Bone marrow (tissue), 2 donors: ENCODE data around the gene KANSL2.
"Not testable (repeated sequence)": the region's sequence is repeated elsewhere in the genome, so short reads cannot be mapped to it uniquely, and the experiment has no call there.

Source experiments
- DNase-seq, 2 donors: peaks; one replicate each; lab custom pipeline; 2025; lab: John Stamatoyannopoulos, UW

KANSL2 gene

GRCh38 chr12:48681710-48682532, at the start of gene KANSL2:
Gene KANSL2, minus strand, starts transcription at chr12:48682238. Its CDS starts 606 bp downstream, at chr12:48681632.
- peak; percentile 94 to 97 for DNase-seq

DNA sequence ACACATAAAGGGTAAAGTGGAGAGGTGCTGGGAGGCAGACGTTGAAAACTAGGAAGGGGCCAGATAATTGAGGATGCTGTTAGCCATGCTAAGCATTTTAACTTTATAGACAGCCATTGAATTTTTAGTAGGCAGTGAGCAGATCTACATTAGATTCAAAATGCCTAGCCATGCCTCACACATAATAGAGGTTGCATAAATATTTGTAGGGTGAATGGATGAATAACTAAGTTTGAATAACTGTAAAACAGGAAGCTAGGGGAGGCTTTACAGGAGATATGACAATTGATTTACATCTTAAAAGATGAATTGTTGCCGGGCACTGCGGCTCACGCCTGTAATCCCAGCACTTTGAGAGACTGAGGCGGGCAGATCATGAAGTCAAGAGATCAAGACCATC, 46.8 kb upstream of the KANSL2 start:
- no peak for DNase-seq

GRCh38 chr12:48720737-48721136, 38.7 kb upstream of the KANSL2 start:
- not testable (repeated sequence) for DNase-seq

DNA sequence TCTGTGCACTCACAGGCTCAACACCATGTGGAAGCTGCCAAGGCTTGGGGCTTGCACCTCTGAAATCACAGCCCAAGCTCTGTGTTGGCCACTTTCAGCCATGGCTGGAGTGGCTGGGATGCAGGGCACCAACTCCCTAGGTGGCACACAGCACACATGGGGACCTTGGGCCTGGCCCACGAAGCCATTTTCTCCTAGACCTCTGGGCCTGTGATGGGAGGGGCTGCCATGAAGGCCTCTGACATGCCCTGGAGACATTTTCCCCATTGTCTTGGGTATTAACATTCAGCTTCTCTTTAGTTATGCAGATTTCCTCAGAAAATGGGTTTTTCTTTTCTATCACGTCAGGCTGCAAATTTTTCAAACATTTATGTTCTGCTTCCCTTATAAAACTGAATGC, 38.1 kb upstream of the KANSL2 start:
- DNase-seq: not testable (repeated sequence)

GRCh38 chr12:48719002-48719401, 37.0 kb upstream of the KANSL2 start:
- not testable (repeated sequence) for DNase-seq

- DNase-seq: no peak
Measured at GRCh38 chr12:48717252-48717695, 35.2 kb upstream of the KANSL2 start.

DNA sequence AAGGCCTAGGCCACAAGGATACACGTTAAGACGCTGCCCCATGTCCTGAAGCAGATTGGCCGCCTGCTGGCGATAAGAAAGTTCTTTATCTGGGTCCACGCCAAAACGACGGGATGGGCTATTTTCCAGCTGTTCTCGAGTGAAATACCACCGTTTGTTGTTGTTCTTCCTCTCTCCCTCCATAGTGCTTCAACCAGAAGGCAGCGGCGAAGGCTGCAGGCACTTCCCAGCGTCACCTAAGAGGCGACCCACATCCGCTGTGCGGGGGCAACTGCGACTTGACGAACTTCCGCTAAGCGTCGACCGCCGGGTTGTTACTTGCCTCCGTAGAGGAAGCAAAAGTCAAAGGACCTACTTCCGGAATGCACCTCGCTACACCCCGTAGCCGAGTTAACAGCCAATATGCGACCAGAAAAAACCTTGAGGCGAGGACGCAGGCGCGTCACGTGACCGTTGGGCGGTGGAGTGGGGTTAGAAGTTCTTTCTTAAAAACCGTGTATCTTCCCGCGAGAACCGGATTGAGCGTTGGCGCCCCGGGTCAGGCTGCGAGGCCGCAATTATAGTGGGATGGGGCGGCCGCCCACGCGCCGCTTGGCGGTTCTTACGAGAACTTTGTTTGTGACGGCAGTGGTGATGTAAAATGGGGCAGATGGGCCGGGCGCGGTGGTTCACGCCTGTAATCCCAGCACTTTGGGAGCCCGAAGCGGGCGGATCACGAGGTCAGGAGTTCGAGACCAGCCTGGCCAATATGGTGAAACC, 34.6 kb upstream of the KANSL2 start, which contains the start of gene CCNT1:
CCNT1 (minus strand) TSS at position 215 of the 759 bp plus-strand sequence; CDS start at position 183, 32 bp downstream.
- DNase-seq: peak; percentile 96 to 99

DNA sequence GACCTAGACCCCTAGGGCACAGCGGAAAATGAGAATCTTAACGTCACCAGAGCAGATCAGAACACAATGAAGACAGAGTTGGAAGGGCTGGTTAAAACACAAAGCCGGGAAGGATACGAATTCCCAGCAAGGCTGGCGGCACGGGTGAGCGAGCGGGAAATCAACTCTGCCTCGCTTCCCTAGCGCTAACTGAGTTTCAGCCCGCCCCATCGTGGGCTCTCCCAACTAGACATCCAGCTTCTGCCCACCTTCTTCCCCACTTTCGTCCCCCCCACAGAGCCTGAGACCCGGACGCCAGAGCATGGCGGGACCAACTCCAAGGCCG, 34.1 kb upstream of the KANSL2 start:
- no peak for DNase-seq

DNA sequence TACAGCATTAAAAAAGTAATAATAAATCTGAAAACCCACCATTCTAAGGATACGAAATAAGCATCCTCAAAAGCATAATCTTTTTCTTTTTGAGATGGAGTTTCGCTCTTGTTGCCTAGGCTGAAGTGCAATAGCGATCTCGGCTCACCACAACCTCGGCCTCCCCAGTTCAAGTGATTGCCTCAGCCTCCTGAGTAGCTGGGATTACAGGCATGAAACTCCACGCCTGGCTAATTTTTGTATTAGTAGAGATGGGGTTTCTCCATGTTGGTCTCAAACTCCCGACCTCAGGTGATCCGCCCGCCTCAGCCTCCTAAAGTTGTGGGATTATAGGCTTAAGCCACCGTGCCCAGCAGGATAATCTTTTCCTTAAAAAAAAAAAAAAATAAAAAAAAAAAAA, 30.2 kb upstream of the KANSL2 start:
- no peak for DNase-seq

GRCh38 chr12:48698822-48699221, 16.8 kb upstream of the KANSL2 start:
- not testable (repeated sequence) for DNase-seq

DNA sequence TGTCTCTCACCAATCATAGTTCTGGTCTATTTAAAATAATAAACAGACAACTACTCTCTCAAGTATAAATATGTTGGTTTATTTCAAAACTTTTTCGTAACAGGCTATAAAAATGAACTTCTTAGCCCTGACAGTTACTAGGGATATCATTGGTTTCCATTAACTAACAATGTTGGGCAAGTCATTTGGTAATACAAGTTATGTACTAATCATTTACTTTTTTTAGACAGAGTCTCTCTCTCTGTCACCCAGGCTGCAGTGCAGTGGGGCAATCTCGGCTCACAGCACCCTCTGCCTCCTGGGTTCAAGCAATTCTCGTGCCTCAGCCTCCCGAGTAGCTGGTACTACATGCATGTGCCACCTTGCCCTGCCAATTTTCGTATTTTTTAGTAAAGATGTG, 14.6 kb upstream of the KANSL2 start:
- no peak for DNase-seq

DNA sequence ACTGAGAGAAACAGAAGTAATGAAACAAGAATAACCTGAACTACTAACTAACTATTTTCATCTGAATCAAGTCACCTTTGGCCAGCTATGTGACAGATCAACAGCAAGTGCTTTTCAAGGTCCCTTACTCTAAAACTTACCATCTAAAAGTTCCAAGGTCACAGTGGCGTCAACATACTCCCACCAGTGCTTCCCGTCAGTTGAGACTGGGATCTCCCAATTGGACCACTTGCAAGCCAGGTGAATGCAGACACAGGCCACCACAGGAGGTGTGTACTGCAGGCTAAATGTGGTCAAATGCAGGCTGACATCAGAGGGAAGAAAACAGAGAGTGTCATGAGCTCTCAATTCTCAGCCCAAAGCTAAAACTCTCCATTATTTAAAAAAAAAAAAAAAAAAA, 13.8 kb upstream of the KANSL2 start:
- DNase-seq: no peak

DNA sequence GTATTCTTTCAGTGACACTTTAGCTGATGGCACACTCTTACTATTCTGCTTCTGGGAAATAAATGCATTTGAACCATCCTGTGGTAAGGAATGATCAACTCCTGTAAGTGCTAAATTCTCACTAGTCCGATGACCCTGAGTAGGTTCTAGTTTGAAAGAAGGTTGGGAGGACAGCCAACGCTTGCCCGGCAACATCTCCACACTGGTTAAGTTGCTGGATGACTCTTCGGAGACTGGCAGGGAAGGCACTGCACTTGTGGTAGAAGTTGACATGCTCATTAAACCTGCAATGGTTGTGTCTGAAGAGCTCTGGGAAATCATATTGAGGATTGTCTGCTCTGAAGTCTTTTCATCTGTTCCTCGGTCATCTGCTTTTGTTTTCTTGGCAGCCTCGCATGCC, 12.0 kb upstream of the KANSL2 start:
- no peak for DNase-seq

GRCh38 chr12:48693572-48693971, 11.5 kb upstream of the KANSL2 start:
- no peak for DNase-seq

DNA sequence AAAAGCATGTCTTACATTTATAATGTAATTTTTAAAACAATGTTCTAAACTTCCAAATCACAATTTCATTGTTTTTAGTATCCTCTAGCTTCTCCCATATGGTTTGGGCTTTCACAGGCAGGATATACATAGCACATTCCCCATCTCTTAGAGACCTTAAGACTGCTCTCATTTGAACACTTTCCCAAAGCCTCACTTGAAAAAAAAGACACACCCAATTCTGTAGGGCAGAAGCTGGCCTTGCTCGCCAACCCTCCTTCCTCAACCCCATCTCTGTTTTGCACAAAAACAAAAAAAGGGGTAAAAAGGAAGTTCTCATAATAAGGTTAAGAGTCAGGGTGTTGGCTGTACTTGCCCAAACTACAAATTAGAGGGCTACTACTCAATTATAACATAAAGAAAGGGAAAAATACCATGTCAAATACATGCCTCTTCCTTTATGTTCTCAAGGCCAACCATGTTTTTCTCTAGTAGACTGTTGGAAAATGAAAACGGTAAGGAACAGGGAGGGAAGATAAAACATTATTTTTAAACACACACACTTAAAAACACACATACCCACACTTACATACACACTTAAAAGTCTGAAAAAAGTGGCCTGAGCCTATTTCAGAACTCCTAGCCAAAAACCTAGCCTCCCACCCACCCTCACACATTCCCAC, 9.9 kb upstream of the KANSL2 start:
- no peak for DNase-seq

DNA sequence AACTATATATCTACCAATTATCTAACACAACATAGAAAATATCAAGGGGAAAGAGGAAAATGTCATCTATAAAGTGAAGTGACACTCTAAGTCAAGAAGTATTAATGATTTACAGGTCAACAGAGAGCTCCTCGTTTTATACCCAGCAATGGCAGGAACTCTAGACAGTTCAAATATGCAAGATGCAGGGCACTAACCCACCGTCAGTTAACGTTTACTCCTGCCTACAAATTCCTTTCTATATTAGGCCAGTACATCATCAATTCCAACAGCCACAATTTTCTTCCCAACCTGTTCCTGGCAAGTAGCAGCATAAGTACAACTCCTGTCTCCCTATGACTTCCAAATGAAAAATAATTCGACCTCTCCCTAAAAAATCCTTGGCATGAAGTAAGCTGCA, 9.0 kb upstream of the KANSL2 start:
- DNase-seq: no peak

DNA sequence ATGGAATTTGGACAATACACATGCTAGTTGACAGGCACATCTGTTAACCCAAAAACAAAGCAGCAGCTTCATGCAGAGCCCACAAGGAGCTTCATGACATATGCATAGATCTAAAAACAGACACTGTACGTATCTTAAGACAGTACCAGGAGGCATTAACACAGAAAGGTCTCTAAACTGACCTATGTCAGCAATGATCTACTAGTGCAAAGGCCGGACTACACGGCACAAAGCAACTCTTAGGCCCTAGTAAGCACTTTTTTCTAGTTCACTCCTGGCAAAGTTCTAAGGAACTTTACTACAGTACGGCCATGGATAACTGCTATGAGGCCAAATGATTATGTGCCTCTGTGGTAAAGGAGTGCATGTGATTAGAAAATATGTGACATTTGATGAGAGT, 8.4 kb upstream of the KANSL2 start:
- DNase-seq: no peak

- DNase-seq: no peak
Measured at GRCh38 chr12:48688836-48689235, 6.8 kb upstream of the KANSL2 start.

- no peak for DNase-seq
Measured at GRCh38 chr12:48687592-48687991, 5.6 kb upstream of the KANSL2 start.

DNA sequence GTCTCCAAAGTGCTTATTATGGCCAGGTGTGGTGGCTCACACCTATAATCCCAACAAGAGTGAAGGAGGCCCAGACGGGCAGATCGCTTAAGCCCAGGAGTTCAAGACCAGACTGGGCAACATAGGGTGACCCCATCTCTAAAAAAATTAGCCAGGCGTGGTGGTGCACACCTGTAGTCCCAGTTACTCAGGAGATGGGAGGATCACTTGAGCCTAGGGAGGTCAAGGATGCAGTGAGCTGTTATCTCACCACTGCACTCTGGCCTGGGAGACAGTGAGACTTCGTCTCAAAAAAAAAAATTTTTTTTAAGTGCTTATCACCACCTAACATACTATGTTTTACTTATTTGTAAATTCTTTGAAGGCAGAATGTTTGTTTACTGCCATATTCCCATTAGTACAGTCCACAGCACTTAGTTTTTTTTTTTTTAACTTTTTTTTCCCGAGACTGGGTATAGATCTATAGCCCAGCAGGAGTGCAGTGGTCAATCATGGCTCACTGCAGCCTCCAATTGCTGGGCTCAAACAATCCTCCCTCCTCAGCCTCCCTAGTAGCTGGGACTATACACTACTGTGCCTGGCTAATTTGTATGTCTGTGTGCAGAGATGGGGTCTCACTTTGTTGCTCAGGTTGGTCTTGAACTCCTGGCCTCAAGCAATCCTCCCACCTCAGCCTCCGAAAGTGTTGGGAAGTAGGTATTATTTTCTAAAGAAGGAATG, 4.7 kb upstream of the KANSL2 start:
- DNase-seq: no peak

DNA sequence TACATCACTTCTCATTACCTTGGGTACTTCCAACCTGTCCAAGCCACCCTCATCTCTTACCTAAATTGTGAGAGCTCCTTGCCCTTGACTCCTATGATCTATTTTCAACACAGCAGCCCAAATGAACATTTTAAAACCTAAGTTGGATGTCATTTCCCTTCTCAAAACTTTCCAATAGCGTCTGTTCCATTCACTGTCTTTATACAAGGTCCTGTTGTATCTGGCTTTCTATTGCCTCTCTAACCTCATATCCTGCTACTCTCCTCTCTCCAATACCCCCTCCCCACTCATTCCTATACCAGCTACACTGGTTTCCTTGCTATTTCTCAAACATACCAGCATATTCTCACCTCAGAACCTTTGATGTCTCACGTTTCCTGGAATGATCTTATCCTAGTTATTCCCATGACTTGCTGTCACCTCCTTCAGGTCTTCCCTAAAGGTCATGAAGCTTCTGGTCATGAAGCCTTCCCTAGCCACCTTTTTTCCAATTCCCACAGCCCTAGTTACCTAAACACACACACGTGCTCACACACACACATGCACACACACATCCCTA, 4.1 kb upstream of the KANSL2 start:
- no peak for DNase-seq

DNA sequence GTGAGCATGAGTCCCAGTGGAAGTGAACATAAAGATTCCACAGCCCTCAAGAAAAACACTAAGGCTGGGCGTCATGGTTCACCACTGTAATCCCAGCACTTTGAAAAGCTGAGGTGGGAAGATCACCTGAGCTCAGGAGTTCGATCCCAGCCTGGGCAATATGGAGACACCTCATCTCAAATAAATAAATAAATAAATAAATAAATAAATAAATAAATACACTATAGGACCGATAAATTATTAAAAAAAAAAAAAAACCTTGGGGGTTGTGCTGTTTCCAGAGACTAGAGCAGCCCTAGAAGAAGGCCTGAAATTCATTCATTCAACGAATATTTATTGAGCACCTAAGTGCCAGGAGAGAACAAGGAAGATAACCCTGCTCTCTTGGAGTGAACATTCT, 1.5 kb upstream of the KANSL2 start:
- DNase-seq: no peak
